Measurements from ENCODE around the gene MED12L. TPM values are rescaled to one million over a fixed set of nuclear protein-coding genes. Genes with fewer than 3 reads are reported as not detected.

Gene MED12L
- total and polyA plus RNA-seq, 9 of the 15 experiments (the other 6 are each of a cell fraction or from before 2014, with no cell fraction given), result not detected

GRCh38 chr3:151093905-151094304, 8.4 kb downstream of the MED12L start (continued):
- TF ChIP-seq RREB1 (CRISPR knock-in tag; IDR thresholded peaks at IDR 0.05) (no peak), CBFB (CRISPR knock-in tag; IDR thresholded peaks at IDR 0.05) (no peak), EGR1 (conservative IDR thresholded peaks at IDR 0.05) (no peak), NCOA4 (IDR thresholded peaks at IDR 0.05; ENCODE audit: partially characterized antibody) (no peak), MAFF (IDR thresholded peaks at IDR 0.05; ENCODE audit: low read length) (no peak), ARID3B (CRISPR knock-in tag; IDR thresholded peaks at IDR 0.05; ENCODE audit: borderline replicate concordance) (no peak), ZNF695 (CRISPR knock-in tag; IDR thresholded peaks at IDR 0.05) (no peak), ARHGAP35 (IDR thresholded peaks at IDR 0.05; ENCODE audit: partially characterized antibody) (no peak), ZBTB1 (CRISPR knock-in tag; IDR thresholded peaks at IDR 0.05; ENCODE audit: borderline replicate concordance, low read depth) (no peak)

All from K562 (cell line).